Stimulated activated CD4-positive, alpha-beta T cell treated with anti-CD3 and anti-CD28 coated beads, Interleukin-2, amount 100 ng/mL, for 4 hours (primary cell): ENCODE data around the gene HHAT.

Experiments
- DNase-seq: peaks from one replicate; pipeline ENCODE4 v3.0.0-alpha.2; 2020; ENCODE audit warnings: low read depth

The HHAT gene

DNA sequence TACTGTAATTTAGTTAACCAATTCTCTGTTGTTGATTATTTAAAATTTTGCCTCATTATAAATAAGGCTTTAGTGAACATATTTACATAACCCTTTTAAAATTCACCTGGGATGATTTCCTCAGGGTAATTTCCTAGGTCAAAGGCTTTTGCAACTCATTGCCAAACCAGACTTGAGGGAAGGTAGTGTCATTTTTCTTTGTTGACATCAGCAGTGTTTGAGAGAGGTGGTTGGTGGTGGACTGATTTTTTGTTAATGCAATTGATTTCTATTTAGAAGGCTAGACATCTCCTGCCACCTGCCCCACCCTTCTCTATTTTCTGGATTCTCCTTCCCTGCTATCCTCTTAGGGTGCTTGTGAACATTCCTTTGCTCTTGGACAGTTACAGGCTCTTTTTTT lies 116.8 kb downstream of the HHAT start:
- no peak for DNase-seq

DNA sequence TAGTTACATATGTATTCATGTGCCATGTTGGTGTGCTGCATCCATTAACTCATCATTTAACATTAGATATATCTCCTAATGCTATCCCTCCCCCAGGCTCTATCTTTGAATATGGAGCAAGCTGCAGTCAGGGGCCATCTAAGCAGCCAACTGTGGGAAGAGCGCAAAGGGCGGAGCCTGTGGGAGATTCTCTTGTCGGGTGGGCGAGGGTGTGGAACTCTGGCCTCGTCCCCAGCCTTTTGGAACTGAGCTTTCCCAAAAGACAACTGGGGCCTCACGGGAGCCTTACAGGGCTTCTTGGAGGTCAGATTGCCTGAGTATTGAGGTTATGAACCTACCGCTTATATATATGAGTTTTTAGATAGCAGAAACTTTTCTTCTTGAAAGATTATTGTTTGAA lies 117.2 kb downstream of the HHAT start:
- DNase-seq = no peak

DNA sequence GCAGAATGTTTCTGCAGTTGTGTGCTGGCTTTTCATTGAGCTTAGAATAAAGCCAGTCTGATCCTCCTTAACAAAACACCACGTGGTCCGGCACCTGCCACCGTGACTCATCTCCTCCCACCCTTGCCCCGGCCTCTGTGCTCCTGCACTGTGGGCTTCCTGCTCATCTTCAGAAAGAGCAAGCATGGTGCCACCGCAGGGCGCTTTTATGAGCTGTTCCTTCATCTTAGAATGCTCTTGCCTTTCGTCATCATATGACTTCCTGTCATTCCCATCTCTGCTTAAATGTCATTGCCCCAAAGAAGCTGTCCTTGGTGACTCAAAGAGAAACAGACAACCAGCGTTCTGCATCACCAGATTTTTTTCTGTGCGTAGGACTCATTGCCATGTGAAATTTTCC lies 117.8 kb downstream of the HHAT start:
- DNase-seq = peak; percentile 81

DNA sequence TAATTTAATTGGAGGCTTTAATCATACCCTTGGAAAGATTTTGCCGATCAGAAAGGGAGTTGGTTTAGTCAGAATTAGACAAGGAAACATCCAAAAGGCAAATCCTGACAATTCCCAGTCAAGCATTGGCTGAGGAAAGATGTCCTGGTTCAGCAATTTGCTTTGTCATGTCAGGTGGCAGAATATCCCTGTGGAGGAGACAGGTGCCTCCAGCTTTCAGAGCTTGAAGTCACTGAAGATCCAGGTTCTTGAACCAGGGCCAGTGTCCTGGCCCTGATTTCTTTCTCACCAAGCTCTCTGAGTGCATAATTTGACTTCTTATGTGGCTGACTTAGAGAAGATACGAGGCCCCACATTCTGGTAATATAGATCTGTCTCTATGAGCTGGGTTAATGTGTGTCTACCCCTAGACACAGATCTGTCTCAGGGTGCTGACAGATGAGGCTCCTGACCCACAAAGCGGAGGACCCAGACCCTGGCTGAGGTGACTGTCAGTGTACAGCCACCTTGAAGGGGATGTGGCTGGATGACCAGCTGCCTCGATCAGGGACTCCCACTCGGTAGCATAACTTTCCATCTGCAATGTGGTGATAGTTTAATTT lies 118.9 kb downstream of the HHAT start:
- DNase-seq = no peak

- peak; percentile 10 for DNase-seq
These were observed 119.7 kb downstream of the HHAT start for GRCh38 chr1:210448297-210448892.

DNA sequence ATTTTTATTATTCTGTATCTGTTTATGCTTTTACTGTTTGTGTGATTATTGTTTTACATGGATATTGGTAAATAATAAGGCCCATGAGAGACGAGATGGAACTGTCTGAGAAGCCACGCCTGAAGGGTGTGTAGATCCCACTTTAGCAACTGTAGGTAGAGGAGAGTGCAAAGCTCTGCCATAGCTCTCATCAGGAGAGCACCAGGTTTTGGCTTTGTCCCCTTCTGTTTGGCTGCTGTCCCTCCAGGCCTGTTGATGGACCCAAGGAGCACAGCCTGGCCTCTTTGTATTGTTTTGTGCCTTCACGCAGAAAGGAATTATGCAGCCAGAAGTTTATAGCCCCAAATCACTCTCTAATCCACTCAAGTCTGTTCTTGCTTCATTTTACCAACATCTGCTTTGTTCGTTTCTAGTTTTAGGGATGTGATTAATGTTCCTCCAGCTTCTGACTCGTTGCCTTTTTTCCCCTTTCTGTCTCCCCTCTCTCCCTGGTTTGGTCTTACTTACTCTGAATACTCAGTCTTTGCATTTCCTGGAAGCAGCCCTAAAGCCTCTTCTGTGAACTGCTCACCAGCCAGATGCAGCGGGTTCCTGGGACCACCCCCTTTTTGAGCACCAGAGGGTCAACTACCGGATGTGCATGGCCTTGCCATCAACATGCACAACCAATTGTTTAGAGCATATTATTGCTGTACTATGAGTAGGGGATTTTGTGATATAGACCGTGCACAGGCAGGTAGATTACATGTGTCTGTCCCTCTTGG lies 127.3 kb downstream of the HHAT start:
- DNase-seq = no peak

DNA sequence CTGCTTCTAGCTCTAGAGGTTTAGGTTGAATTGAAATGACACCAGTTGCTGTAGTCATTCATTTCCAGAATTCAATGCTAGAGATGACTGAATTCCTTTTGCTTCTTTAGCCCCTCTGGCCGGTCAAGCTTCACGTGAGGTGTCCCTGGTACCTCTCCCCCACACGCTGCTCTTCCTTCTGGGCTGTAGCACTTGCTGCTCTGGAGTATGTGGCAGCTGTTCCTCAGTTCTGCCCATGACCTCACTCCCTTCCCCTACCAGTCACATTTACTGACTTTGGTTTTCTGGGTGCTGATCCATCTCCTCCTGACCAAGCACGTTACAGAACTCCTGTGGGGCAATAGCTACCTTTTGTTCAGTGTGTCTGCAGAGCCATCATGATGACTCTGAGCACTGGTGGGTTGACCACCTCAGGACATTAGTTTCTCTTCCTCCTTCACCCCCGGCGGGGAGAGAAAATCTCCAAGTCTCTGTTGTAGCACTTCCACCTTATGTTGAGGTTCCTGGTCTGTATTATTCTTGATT lies 128.1 kb downstream of the HHAT start:
- DNase-seq = no peak

GRCh38 chr1:210457568-210457967 lies 128.9 kb downstream of the HHAT start:
- DNase-seq = no peak

DNA sequence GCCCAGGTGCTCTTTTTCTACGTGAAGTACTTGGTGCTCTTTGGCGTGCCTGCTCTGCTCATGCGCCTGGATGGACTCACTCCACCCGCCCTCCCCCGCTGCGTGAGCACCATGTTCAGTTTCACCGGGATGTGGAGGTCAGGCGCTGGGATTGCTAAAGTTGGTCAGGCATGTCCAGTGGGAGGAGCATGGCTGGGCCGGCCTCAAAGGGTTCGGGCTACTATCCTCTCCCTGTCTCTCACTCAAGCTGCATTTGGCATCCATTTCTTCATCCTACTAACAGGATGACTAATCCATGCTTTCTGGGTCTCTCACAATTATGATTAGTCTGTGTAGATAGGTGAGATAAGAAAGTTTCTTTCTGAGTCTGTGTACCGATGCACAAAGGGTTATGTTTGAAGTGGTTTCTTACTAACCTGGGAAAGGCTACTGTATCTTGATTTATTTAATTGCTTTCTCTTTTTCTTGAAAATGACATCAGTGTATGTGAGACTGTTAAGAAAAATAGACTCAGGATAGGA lies 135.9 kb downstream of the HHAT start:
- DNase-seq = no peak

GRCh38 chr1:210465150-210465549 lies 136.4 kb downstream of the HHAT start:
- no peak for DNase-seq

GRCh38 chr1:210467440-210468043 lies 138.8 kb downstream of the HHAT start:
- DNase-seq = no peak

DNA sequence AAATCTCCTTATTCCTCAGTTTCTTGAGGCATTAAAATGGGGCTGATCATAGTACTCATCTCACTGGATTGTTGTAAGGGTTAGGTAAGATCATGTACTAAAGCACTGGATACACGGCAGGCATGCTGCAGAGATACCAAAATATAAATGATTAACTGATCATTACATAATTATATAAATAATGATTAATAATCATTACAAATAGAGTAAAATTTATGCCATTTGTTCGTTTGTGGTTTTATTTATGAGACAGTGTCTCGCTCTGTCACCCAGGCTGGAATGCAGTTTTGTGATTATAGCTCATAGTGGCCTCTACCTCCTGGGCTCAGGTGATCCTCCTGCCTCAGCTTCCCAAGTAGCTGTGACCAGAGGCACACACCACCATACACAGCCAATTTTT lies 140.7 kb downstream of the HHAT start:
- DNase-seq = no peak

DNA sequence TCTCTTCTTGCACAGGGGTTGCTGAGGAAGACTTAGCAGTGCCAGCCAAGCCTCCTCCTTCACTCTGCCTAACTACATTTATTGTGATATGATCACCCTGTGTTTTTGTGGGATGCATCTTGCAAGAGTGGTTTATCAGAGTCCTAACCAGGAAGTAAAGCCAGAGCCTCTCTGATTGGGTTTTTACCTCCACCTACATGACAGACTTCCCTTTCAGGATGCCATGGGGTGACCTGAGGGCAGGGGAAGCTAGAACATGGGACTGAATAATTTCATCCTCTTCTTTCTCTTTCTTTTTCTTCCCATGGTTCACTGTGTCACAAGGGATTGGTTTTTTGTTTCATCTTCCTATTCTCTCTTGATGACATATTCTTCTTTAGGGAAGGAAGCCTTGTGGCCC lies 146.6 kb downstream of the HHAT start:
- no peak for DNase-seq

- DNase-seq = no peak
These were observed 147.1 kb downstream of the HHAT start for GRCh38 chr1:210475806-210476205.

DNA sequence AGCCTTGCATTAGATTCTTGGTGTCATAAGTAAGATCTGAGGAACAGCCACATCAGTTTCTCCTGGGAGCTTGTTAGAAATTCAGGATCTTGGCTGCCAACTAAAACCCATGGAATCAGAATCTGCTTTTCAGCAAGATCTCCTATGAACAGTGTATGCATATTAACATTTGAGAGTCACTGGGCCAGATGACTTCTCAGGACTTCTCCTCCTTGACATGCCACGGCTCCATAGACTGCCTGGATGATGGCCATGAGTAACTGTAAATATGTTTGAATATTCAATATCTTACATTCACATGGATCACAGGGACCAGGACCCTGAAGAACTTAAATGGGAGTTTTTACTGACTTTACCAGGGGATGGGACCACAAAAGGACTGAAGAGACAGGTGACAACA lies 148.0 kb downstream of the HHAT start:
- DNase-seq = no peak

GRCh38 chr1:210477328-210477924 lies 148.7 kb downstream of the HHAT start:
- DNase-seq = no peak

DNA sequence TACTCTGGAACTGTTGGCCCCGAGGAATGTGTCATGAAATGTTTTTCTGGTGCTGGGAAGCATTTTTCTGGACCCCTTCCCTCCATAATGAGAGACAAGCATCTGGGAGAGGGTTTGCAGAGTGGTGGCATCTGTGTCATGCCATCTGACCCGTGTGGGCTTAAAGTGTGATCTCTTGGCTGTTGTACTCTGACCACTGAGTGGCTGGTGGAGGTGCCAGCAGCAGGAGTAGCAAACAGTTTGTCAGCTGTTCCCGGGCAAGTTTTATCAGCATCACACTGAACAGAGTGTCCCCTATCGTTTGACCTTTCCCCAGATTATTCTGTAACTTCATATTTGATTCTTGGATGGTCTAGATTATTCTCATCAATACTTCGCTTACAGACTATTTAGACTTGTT lies 150.1 kb downstream of the HHAT start:
- no peak for DNase-seq

GRCh38 chr1:210482491-210482890 lies 153.8 kb downstream of the HHAT start:
- no peak for DNase-seq

GRCh38 chr1:210482945-210483617 lies 154.4 kb downstream of the HHAT start:
- no peak for DNase-seq

DNA sequence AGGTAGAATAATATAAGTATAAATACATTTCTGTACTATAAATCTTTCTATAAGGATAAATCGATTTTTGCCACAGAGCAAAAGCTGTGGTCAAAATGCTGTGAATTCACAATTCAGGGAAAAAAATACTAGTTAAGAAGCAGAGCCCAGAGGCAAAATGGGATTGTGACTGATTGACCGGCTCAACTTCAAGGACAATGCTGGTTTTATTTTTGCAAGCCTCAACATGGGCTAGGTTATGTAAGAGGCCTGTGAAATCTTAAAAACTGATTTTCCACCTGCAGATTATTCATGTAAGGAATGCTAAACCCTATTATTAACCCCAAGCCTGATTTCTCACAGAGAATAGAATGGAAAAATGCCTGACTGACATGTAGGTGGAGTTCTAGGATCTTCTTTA lies 155.1 kb downstream of the HHAT start:
- no peak for DNase-seq

GRCh38 chr1:210487021-210487420 lies 158.3 kb downstream of the HHAT start:
- DNase-seq = no peak

DNA sequence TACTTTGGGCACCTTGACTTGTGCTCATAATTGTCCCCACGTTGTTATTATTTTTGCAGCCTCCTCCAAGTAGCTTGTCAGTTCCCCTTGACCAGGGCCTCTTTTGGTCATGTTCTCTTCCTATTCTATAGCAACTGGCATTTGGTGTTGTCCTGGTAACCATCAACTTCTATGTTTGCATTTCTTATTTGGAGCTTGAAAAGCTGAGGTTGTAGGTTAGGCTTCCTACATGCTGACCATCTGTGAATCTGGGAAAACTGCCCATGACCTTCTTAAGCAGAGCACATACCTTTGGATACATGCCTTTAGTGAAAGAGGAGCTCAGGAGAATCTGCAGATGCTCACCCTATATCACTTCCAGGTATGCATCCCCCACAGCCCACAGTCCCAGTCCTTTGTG lies 160.8 kb downstream of the HHAT start:
- no peak for DNase-seq
